ENCODE measurements around the gene ZFAND3. TPM values are rescaled to one million over a fixed set of nuclear protein-coding genes. Genes with fewer than 3 reads are reported as not detected.

ZFAND3 gene
- total RNA-seq, 6 experiments from 2014 or later: 75.2 to 93.2 (median 87.0) TPM

GRCh38 chr6:37785002-37785662, 34.4 kb upstream of the ZFAND3 start:
- Mint-ChIP-seq H3K9me3 (no peaks in the 10 kb centered on the region), H3K4me3 (no peak overlapping the region; the same call in 1 of the 2 replicates), H3K36me3 (ENCODE audit: low read depth) (no peaks in the 10 kb centered on the region), H3K4me1 (ENCODE audit: low read depth) (peaks cover 39% of the 10 kb centered on the region), H3K27ac (no peak overlapping the region), H3K27me3 (ENCODE audit: insufficient read depth) (peaks cover 8% of the 10 kb centered on the region)
- no peak for DNase-seq
- TF ChIP-seq, protein P1, sequence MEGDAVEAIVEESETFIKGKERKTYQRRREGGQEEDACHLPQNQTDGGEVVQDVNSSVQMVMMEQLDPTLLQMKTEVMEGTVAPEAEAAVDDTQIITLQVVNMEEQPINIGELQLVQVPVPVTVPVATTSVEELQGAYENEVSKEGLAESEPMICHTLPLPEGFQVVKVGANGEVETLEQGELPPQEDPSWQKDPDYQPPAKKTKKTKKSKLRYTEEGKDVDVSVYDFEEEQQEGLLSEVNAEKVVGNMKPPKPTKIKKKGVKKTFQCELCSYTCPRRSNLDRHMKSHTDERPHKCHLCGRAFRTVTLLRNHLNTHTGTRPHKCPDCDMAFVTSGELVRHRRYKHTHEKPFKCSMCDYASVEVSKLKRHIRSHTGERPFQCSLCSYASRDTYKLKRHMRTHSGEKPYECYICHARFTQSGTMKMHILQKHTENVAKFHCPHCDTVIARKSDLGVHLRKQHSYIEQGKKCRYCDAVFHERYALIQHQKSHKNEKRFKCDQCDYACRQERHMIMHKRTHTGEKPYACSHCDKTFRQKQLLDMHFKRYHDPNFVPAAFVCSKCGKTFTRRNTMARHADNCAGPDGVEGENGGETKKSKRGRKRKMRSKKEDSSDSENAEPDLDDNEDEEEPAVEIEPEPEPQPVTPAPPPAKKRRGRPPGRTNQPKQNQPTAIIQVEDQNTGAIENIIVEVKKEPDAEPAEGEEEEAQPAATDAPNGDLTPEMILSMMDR (IDR thresholded peaks at IDR 0.05): no peak

DNA sequence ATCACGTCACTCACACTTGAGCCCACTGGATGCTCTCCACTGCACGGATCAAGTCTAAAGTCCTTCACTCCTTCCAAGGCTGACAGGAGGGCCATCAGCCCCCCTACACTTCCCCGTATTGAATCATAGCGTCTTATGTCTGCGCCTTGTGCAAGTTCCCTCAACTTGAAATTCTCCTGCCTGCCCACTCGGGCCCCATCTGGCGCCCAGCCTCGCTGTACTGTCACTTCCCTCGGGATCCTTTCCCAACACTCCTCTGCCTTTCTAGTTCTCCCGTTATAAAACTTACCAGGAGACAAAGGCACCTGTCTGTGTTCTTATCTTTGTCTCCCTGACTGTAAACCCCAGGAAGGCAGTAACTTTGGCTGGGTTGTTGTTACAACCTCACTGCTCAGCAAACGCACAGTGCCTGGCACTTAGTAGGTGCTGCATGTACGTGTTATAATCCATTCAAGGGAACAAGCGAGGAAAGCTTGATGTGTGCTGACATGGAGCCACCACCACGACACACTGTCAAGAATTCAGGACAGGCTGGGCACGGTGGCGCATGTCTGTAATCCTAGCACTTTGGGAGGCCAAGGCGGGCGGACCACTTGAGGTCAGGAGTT, 33.8 kb upstream of the ZFAND3 start:
- Mint-ChIP-seq H3K27ac (no peak overlapping the region), H3K36me3 (ENCODE audit: low read depth) (no peaks in the 10 kb centered on the region), H3K27me3 (ENCODE audit: insufficient read depth) (peaks cover 8% of the 10 kb centered on the region), H3K9me3 (no peaks in the 10 kb centered on the region), H3K4me3 (no peak overlapping the region; the same call in 1 of the 2 replicates), H3K4me1 (ENCODE audit: low read depth) (peaks cover 44% of the 10 kb centered on the region)
- no peak for DNase-seq
- TF ChIP-seq, protein P1 (IDR thresholded peaks at IDR 0.05): no peak

GRCh38 chr6:37787216-37787615, 32.3 kb upstream of the ZFAND3 start:
- Mint-ChIP-seq H3K36me3 (ENCODE audit: low read depth) (no peaks in the 10 kb centered on the region), H3K27ac (no peak overlapping the region), H3K27me3 (ENCODE audit: insufficient read depth) (peaks cover 8% of the 10 kb centered on the region), H3K9me3 (no peaks in the 10 kb centered on the region), H3K4me3 (no peak overlapping the region), H3K4me1 (ENCODE audit: low read depth) (peaks cover 56% of the 10 kb centered on the region)
- TF ChIP-seq, protein P1 (IDR thresholded peaks at IDR 0.05): no peak
- DNase-seq: no peak

GRCh38 chr6:37788259-37788658, 31.3 kb upstream of the ZFAND3 start:
- Mint-ChIP-seq H3K27ac (no peak overlapping the region), H3K9me3 (no peaks in the 10 kb centered on the region), H3K4me1 (ENCODE audit: low read depth) (peaks cover 50% of the 10 kb centered on the region), H3K4me3 (no peak overlapping the region), H3K27me3 (ENCODE audit: insufficient read depth) (peaks cover 8% of the 10 kb centered on the region), H3K36me3 (ENCODE audit: low read depth) (no peaks in the 10 kb centered on the region)
- TF ChIP-seq, protein P1 (IDR thresholded peaks at IDR 0.05): no peak
- no peak for DNase-seq

GRCh38 chr6:37791156-37791919, 28.2 kb upstream of the ZFAND3 start:
- DNase-seq: peak; percentile 98
- Mint-ChIP-seq H3K4me1 (ENCODE audit: low read depth) (peaks cover 38% of the 10 kb centered on the region), H3K9me3 (no peaks in the 10 kb centered on the region), H3K27ac (peak overlapping the region; percentile 46; the same call in 1 of the 2 replicates), H3K36me3 (ENCODE audit: low read depth) (no peaks in the 10 kb centered on the region), H3K27me3 (ENCODE audit: insufficient read depth) (peaks cover 2% of the 10 kb centered on the region), H3K4me3 (peak overlapping the region; percentile 33; the same call in 1 of the 2 replicates)
- TF ChIP-seq, protein P1 (IDR thresholded peaks at IDR 0.05): peak; percentile 96
